HG02588 (cell line): ENCODE data around the gene LCLAT1.

Source experiments
- ATAC-seq: cut with Tn5 transposase; IDR thresholded peaks from one replicate; pipeline ENCODE4 v1.9.1; 2021; ENCODE audit warnings: mild to moderate bottlenecking, moderate library complexity; ENCODE audit not compliant: unreplicated experiment

LCLAT1 gene

DNA sequence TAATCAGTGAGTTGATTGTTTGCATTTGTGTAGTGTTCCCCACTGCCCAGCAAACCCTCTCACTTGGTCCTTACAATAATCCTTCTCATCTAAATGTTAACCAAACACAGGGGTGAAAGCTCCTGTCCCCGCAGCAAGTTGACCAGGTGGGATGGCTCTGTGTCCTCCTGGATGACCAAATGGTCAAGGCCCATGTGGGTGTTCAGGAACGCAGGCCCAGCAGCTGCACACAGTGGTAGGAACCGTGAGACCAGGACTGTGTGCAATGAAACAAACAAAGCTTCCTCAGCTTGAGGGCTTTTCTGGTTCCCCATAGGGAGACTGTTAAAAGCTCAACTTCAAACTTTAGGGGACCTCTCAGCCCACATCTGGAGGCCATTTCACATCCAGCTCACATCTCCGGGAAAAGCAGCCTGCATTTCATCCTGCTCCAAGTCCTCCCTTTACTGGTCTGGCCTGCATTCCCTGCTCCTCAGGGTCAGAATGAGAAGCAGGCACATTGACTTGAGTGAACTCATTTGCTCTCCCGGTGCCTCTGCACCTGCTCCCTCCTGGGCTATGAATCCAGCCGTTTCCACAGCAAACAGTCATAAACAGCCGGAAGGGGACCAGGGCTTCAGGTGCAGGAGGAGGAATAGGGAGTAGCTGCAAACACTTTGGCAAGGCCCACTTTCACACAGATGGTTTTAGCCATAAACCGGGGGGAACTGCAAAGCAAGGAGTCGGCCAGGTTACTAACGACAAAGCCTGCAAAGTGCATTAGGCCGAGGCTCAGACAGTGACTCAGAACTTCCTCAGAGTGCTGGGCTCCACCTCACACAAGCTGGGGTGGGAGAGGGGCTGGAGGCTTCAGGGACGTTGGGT lies 215.5 kb downstream of the LCLAT1 start:
- ATAC-seq = no peak

DNA sequence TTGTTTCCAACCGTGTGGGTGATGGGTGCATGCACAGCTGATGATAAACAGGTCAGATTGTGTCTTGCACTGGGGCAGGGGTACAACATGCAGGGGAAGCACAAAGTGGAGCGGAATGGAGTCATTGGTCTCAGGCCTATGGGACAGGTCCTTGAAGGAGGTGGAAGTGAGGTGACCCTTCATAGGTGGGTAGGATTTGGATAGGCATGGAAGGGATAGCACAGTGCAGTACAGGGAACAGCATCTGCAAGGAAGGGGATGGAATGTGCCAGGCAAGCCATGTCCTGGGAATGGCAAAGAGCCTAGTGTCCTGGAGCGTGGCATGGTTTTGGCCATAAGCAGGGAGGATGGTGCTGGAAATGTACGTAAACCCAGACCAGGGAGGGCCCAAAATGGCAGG lies 216.3 kb downstream of the LCLAT1 start:
- no peak for ATAC-seq

DNA sequence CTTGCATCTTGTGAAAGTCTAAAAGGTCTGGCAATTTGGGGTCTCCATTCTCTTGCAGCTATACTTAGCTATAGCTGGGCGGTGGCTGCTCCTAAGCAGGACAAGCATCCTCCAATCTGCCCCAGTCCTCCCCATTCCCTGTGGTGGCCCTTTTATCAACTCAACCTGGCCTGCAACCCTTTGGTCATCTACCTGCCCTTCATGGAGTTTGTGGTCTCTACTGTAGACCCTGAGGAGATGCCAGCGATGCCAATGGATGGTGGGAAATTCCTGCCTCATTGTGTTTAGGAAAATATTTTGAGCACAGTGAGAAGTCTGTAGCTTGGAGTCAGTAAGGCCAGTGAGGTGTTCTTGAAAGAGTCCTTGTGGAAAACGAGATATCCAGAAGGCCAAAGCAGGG lies 216.8 kb downstream of the LCLAT1 start:
- no peak for ATAC-seq

DNA sequence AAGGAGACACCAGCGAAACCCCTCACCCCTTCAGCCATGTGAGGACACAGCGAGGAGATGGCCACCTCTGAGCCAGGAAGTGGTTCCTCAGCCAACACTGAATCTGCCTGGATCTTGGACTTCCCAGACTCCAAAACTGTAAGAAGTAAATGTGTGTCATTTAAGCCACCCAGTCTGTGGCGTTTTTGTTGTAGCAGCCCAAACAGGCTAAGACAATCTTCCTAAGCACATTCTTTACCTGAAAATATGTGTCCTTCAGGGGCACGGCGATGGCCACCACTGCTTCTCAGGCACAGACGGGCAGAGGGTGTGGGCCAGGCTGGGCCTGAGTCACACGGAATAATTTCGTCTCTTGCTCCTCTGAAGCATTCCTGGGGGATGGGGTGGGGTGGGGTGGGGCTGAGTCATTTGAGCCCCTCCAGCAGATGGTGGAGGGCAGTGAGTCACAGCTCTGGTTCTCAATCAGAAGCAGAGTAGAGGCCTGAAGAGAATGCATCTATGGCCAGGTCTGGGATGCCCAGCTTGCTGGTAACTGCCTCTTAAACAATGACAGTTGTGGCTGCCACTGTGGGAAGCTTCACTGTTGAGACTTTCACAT lies 217.8 kb downstream of the LCLAT1 start:
- ATAC-seq = no peak

DNA sequence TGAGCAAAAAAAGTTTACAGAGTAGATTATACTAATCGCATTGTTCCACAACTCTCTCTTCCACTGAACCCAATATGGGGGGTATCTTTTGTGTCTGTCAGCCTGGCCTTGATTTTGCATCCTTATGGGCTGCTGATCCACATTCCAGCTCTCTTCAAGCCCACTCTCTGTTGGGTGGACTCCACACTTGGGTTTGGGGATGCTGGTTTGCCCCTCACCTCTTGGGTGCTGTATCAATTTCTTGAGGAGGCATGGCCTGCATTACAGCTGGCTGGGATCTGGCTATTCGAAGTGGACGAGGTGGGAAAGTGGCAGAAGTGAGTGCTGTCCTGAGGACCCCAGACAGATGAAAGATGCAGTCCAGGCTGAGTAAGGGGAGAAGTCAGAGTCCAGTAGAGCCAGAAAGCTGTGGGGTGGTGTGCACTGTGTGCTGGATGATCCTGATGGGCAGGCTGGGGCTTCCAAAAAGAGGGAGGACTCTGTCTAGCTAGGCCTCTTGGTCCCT lies 218.8 kb downstream of the LCLAT1 start:
- no peak for ATAC-seq

DNA sequence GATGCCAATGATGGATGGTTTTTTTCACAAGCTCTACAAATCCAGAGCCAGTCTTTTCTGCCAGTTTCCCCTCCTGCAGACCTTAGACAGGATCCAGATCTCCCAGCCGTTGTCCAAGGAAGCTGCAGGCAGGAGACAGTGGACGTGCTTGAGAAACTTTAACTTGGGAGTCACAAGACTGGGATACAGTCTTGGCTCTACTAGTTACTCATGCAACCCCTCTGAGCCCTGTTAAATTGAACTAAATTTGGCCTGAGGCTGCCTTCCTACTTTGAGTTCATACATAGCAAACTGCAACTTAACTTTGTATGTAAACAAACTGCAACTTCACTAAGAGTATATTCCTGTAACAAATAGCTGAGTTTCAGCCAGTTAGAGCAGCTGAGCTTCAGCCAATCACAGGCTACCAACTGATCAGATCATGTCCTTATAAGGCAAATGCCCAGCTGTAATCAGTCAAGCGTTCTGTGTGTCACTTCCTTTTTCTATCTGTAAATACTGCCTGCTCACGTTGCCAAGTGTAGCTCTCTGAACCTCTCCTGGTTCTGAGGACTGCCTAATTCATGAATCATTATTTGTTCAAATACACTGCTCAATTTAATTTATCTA lies 219.3 kb downstream of the LCLAT1 start:
- no peak for ATAC-seq

DNA sequence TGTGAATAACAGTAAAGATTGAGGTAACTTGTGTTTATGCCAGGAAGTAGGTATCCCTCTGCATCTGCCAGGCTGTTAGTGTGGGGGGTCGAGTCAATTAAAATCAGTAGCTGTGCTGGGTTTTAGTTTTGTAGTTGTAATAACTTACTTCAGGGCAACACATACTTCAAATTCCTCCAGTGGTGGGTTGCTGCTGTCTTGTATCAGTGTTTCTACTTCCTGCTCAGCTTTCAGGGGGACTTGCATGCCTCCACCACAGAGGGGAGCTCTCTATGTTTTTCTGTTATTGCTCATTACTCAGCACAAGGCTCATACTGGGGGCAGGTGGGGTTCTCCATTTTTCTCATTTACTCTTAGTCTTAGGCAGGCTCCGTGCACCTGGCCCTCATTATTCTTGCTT lies 223.4 kb downstream of the LCLAT1 start:
- no peak for ATAC-seq

DNA sequence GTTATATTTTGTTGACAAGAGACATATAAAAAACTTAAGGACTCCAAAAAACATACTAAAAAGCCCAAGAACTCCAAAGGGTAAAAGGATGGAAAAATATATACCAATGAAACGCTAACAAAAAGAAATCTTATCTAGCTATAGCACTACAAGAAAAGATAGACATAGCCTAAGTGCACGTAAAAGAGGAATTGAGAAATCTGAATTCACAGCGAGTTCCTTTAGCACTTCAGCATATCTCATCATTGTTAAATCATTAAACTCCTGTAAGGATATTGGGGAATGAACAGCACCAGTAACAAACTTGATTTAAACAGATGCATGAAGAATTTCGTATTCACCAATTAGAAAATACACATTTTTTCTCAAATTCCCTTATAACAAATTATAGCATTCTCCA lies 226.1 kb downstream of the LCLAT1 start:
- no peak for ATAC-seq

DNA sequence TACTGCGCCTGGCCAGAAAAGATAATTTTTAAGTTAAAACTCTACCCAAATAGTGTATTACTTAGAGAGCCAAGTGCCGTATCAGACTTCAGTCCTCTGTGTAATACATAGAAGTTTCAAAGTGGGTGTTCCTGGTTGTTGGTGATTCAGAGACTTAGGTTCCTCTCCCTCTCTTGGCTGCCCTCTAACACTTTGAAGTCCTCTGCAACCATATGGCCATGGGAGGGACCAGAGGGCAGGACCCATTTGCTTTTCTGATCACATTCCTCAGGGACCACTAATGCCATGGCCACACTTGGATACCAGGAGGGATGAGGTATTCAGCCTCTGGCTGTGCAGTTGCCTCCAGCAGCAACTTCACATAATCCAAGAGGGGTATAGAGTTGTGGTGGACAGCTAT lies 228.7 kb downstream of the LCLAT1 start:
- no peak for ATAC-seq

DNA sequence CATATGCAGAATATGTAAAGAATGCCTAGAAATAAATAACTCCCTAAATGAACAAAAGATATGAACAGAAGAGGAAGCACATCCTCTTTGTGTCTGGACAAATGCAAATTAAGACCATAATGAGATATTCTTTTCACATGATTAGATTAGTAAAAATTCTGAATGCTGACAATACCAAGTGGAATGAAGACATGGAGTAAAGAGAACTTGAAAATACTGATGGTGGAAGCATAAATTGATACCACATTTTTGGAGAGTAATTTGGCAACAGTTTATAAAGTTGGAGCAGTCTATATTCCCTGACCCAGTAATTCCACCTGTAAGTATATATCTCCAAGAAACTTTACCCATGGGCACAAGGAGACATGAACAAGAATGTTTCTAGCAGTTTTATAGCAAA lies 230.2 kb downstream of the LCLAT1 start:
- no peak for ATAC-seq

DNA sequence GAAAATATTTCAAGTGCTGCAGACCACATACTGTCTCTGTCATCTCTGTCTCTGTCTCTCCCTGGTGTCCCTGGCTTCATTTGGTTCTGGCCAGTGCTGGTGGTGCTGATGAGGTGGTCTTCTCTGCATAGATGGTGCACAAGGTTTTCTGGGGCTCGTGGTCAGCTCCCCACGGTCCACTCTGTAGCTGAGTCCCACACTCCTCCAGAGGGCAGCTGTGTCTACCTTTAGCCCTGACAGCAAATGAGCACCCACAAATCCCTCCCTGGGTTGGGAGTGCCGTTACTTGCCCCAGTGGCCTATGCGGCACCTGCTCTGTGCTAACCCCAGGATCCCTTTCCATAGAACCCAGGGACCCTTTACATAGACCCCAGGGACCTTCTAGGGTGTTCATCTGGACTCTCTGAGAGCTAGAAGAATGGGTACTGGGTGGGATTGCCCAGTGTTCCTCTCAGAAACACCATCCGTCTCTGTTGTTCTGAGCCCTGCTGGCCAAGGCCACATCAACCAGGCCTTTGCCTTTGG lies 230.9 kb downstream of the LCLAT1 start:
- ATAC-seq = no peak

DNA sequence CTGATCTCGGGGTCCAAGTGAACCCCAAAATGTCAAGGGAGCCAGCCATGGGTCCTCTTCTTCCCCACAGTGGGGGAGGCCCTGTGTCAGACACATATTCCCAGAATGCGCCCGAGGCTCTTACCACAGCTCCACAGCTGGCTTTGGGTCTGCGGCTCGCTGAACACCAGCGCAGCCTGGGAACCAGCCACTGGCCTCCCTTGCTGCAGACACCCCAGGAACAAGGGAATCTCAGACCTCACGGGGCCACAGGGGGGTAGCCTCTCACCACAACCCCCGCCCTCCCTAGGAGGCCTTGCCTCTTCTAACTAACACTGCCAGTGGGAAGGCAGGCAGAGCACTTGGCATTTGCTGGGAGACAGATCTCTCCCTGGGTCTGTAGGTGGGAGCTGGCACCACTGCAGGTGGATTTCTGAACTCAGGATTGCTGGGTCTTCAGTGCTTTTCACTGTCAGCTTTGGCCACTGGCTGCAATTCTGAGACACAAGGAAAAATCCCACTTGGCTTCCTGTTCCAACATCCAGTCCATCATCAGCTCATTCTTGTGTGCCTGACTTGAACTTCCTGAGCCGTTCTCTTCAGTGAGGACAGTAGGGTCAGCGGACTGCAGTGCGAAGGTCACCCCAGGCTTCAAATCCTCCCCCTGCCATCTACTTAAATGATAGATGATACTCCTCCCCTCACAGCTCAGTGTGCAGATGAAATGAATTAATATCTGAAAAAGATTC lies 231.5 kb downstream of the LCLAT1 start:
- ATAC-seq = no peak

DNA sequence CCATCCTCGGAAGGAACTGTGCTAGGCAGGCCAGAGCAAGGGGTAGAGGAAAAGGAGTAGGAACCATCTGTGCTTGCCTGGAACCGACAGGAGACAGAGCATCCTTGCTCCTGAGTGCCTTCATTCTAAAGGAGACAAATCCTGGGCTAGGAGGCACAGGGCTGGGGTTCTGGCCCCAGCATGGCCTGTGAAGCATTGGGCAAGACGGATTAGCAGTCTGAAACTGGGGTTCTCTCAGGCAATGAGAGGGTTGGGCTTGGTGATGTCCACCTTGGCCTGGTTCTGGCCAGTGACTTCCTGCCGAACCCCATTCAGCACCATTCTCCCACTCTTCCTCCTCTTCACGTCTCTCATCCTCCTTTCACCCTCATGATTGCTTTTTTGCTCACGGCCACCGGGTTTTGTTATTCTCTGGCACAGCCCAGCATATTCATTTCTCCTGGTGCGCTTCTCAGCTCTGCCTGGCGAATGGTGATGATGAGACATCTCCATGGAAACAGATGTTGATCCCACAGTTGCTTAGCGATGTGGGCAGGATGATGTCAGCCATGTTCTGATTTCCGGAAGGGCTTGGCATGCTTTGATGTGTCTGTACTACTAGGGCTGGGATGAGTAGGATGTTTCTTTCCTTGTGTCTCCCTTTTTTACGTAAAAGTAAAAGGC lies 232.5 kb downstream of the LCLAT1 start:
- no peak for ATAC-seq

DNA sequence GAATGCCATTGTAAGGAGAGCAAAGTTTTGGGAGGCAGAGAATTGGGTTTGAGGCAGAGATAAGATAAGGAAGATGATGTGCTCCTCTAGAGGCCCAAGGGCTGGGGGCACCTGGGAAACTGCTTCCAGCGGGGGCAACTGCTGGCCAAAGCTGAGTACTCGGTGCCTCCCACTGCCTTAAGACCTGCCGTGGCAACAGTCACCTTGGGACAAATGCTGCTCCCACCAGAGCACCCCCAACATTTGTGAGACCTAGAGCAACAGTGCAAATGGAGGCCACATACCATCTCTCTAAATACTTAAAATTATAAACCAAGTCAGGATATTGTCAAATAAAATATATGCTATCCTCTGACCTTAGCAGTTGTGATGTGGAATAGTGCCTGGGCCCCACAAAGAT lies 233.1 kb downstream of the LCLAT1 start:
- ATAC-seq = no peak

DNA sequence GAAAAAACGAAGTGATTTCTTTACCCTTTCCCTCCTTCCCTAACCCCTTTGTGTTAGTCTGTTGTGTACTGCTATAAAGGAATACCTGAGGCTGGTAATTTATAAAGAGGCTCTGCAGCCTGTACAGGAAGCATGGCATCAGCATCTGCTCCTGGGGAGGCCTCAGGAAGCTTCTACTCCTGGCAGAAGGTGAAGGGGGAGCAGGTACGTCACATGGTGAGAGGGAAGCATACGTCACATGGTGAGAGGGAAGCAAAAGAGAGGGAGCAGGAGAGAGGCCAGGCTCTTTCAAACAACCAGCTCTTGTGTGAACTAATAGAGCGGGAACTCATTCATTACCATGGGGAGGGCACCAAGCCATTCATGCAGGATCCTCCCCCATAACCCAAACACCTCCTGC lies 234.0 kb downstream of the LCLAT1 start:
- no peak for ATAC-seq

DNA sequence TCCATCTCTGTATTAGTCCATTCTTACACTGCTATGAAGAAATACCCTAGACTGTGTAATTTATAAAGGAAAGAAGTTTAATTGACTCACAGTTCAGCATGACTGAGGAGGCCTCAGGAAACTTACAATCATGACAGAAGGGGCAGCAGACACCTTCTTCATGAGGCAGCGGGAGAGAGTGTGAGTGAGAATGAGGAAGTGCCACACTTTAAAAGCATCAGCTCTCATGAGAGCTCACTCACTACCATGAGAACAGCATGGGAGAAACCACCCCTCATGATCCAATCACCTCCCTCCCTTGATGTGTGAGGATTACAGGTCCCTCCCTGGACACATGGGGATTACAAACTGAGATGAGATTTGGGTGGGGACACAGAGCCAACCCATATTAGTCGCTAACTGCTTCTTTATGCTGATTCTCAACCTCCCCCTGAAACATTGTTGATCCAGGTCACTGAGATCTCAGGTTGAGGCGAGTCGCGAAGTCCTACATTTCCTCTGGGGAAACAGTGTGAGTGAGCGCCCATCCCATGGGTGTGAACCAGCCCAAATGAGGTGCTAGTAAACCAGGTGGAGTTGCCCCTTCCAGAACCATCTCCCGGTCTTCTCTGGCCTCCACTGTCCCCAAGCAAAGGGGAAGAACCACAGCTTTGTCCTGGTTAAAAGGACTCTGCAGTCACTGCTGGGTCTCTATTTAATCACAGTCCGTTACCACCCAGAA lies 236.3 kb downstream of the LCLAT1 start:
- ATAC-seq = no peak

DNA sequence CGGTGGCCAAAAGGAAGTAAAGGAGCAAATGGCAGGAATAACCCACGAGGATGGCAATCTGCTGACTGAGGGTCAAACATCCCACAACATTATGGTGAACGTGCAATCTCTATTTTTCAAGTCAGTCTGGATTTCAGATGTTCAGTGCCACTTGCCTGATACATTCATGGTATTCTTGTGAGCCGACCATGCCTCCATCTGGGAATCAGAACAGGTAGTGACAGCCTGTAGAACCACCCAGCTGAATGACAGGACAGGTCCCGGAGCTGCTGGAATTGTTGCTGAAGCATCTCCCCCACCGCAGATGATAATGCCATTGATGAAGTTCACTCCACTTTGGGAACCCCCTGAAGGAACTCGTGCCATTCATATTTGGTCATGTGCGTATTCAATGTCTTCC lies 237.0 kb downstream of the LCLAT1 start:
- no peak for ATAC-seq

DNA sequence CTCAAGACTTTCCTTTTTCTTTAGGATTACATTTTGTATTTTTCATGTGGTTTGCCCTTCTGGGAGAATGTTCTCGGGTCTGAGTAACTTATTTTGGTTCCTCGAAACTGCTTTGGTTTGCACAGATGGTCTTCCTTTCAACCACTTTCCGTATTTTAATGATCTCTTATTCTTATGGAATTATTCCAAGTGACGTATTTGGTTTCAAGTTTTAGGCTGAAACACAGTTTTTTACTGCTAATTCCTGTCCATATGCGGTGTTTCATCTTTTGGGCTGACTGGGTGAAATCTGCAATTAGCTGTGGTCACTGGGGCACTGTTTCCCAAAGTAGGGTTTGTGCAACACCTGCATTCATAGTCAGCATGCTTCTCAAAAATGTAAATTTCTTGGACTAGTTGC lies 237.5 kb downstream of the LCLAT1 start:
- ATAC-seq = no peak

DNA sequence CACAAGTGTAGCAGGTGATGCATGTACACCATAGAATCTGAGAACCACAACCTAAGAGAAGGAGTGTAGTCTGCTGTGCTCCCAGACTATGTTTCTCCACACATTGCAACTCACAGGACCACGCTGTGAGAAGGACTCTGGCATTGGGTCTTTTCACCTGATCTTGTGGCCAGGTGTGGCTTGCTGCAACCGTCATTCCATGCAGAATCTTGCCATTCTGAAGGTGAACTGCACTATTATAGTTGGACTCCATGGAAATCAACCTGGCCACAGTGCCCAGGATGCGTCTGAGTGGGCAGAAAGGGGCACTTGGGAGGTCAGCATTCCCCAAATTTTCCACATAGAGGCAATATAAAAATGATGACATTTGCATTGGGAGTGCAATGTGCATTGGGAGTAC lies 237.9 kb downstream of the LCLAT1 start:
- no peak for ATAC-seq

DNA sequence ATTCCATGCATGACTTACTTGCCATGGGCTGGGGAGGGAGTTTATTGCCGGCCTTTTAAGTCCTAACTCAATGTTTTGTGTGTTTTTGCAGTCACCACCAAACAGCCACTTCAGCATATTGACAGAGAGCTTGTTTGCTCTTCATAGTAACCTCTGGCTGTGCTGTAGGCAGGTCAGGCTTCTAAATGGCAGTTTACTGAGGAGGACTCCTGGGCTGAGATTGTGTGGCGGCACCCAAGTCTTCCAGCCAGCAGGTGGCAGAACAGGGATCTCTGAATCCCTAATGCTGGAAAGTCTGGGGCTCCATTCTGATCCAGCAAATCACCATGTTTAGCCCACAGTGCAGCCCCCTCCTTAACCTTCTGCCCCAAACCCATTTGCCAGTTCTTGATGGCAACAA lies 239.0 kb downstream of the LCLAT1 start:
- no peak for ATAC-seq
